Measurements from ENCODE around the gene CABP7.

Gene CABP7

DNA sequence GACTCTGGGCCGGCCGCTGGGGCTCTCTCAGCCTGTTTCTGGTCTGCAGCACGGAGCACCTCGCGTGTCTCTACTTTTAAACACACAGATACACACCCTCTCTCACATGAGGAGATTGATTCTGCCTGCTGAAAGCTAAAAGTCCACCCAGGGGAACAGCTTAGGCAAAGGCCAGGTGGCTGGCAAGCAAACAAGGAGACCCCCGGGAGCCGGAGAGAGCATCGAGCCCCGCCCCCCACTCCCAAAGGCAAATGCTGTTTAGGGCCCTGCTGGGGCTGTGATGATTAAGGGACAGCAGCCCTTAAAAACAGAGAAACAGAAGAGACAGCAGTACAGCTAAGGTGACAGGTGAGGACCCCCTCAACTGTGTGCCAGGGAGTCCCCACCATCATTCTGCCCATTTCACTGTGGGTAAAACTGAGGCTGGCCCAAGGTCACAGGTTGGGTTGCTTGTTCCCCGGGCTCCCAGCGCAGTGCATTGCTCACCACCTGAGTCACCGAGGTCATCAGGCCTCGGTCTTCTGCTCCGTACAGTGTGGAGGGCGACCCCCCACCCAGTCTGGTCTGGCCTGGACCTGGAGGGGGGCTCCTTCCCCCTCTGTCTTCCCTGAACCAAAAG, 6.8 kb downstream of the CABP7 start:
- DNase-seq: no peak

DNA sequence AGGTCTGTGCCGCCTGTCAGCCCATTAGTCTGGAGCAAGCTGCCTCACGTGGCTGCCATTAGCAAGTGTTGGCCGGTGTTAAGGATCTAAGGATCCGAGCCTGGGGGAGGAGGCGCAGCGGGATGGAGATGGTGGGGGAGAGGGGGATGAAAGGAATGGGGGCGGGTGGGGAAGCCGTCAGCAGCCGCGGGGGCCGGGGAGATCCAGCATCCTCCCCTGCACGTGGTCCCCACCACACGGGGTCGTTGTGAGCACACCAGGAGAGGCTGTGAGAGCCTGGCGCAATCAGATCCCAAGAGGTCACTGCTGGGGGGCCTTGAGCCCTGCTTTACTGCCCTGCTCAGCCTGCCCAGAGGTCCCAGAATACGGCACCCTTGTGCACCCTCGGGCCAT, 7.3 kb downstream of the CABP7 start:
- DNase-seq: no peak

DNA sequence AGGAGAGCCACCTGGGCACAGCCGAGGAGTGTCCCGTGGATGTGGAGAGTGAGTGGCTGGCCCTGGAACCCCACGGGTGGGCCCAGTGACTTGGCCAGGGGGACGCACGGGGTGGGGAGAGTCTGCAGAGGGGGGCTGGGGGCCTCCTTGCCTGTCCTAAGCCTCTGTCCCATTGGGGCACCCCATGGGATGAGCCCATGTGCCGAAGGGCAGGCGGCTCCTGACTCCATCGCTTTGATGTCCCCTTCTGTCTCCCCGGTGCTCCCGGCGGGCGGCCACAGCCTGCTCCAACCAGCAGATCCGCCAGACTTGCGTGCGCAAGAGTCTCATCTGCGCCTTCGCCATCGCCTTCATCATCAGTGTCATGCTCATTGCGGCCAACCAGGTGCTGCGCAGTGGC, 9.4 kb downstream of the CABP7 start:
- DNase-seq: no peak

DNA sequence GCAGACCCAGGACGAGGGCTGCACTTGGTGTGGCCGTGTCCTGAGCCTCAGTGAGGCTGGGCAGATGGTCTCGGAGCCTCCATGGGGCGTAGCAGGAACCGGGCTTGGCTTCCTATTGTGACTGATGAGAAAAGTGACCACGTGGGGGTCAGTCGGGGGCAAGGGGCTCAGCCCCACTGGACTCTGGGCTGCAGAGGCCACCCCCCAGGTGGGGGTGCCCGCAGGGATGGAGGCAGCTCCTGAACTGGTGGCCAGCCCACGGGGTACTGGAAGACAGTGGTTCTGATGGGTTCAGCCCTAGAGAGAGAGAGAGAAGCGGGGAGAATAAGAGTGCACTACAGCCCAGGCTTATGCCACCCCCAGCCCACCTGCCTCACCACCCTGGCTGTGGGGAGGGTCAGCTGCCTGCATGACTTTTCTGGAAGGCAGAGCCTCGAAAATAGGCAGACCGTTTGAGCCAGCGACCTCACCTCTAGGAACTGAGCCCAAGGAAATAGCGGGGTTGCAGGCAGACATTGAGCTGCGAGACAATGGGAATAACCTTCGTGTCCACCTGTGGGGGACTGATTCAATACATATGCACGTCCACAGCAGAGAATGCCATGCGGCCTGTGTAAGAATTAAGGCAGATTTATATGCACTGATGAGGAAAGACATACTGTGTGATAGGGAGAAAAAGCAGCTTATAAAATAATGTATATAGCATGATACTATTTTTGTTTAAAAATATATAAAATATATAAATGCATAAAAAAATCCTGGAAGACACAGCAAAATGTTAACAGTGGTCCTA, 11.5 kb downstream of the CABP7 start:
- DNase-seq: no peak

DNA sequence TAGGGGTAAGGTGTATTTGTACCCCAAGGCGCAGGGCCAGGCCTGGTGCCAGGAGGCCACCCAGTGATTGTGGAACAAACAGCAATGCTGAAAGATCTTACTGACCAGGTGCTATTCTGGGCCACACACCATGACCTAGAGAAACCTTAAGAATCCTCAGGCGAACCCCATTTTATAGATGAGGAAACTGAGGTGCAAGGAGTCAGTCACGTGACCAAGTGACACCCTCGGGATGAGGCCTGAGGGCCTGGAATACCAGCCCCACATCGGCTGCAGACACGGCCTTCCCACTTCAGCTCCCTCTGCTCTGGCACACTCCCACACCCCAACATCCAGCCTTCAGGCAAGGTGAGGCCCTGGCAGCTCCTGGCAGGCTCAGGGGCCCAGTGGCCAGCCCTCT, 13.1 kb downstream of the CABP7 start:
- no peak for DNase-seq

DNA sequence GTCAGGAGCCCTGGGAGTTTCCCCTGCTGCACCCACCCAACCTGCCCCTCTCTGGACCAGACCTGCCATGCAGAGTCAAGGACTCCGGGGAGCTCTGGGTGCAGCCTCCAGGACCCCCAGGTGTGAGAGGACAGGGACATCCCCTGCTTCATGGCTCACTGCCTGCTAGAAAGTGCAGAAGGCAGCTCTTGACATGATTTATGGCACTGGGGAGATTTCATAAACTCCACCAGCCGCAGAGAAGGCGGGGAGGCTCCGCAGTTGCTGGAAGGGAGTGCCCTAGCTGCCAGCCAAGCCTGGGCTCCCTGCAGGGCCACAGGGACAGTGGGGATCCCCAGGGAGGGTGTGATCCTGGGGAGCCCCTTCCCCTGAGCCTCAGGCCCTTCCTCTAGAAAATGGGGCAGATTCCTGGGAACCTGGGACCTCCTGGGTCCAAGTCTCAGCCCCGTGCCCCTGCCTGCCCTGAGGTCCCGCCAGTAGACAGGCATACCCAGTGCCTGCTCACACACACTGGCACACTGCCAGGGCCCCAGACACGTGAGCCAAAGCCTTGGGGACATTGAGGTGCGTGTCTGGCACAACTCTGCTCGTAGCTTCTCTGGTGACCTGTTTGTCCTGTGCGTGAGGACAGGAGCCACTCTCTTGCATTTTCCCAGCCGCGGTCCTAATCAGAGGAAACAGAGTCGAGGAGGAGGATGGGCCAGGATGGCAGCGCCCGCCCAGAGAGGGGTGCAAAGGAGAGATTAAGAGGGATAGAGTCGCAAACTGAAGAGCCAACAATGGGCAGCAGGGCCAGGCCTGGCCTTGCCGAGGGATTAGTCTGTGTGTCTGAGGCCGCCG, 13.8 kb downstream of the CABP7 start:
- DNase-seq: no peak

DNA sequence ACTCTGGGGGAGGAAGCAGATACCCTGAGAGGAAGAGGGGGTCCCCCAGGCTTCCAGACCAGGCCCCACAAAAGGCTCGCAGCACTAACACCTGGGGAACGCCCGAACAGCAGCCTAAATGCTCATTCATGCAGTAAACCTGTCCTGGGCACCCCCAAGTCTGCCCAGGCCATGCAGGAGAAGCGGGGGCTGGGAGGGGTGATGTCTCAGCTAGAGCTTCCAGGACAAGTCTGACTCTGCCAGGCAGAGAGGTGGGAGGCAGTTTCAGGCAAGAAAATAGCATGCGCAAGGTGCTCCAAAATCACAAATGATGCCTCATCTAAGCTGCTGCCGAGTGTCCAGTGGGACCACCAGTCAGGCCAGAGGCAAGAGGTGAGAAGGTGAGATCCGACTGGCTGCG, 14.6 kb downstream of the CABP7 start:
- no peak for DNase-seq

DNA sequence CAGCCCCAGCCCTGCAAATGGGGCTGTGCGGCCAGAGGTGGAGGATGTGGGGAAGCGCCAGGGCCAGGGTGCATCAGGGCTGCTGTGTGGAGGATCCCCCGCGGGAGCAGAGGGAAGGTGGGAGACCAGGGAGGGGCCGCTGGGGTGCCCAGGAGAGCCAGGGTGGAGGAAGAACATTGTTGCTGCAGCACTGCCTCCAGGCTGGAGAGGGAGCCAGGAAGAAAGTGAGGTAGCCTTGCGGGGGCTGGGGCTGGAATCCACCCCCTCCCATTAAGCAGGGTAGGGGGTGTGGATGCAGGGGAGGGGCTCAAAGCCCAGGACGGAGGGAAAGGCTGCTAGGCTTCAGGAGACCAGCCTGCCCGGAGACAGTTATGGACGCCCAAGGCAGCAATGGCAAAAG, 15.0 kb downstream of the CABP7 start:
- DNase-seq: no peak

DNA sequence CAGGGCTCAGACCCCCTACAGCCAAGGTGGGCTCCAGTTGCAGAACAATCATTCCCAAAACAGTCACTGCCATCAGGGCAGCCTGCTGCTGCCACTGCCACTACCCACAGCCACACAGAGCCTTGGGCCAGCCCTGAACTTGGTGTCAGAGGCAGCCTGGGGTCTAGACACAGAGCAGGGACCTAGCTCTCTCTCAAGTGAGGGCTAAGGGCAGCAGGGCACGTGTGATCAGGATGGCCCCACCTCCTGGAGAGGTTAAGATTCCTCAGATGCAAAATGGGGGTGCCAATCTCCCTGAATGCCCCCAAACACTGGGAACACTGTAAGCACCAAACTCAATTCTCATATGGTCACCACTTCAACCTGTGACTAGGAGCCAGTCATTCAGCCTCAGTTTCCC, 15.6 kb downstream of the CABP7 start:
- DNase-seq: no peak

DNA sequence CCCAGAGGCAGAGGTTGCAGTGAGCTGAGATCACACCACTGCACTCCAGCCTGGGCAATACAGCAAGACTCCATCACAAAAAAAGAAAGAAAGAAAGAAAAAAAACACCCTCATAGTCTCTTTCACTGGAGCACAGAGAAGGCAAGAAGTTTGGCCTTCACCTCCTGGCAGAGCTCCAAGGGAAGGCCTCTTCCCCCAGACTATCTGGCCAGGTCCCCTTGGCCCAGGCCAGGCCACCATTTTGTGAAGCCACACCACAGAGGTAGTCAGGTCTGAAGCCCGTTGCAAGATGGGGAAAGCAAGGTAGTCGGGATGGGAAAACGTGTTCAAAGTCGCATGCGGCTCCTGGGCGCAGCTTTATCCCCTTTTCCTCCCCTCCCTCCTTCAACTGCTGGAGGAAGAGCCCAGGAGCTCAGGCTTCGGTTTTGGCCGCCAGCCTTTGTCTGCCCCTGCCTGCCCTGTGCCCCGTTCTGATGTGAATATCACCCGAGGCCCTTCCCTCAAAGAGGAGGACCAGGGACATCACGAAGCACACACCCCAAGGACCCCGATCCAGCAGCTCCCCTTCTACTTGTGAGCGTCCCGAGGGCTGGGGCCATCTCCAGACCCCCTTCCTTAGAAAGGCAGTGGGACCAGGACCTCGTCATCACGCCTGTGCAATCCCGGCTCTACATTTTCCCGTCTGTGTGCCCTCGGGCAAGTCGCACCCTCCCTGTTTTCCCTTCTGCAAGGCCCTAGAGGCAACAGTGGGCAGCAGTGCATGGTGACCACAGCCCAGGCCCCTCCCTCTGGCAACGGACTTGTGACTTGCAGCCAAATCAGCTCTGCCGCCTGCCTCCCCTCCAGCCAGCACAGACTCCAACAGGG, 17.7 kb downstream of the CABP7 start:
- DNase-seq: no peak

DNA sequence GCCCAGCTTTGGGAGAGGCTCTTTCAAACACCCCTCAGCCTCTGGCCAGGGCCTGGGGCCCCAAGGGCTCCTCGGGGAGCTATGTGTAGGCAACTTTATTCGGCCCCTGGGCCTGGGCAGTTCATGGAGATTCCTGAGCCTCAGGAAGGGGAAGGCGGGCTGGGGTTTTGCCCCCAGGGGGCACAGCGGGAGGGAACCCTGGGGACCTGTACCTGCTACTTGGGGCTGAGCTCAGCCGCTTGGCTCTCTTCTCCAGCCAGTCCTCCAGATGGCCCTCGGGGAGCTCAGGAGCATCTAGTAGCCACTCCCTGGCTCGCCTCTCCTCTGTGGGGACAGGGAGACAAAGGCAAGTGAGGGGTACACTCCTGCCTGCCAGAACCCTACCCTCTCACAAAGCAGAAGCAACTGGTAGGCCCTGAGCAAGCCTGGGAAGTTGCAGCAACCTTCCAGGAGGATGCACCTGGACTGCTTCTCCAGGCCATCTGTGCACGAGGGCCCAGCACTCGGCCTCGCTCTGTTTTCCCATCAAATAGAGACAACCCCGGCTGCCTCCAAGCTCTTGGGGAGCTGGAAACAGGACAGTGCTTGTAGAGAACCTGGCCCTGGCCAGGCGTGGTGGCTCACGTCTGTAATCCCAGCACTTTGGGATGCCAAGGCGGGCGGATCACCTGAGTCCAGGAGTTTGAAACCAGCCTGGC, 18.5 kb downstream of the CABP7 start:
- DNase-seq: no peak

DNA sequence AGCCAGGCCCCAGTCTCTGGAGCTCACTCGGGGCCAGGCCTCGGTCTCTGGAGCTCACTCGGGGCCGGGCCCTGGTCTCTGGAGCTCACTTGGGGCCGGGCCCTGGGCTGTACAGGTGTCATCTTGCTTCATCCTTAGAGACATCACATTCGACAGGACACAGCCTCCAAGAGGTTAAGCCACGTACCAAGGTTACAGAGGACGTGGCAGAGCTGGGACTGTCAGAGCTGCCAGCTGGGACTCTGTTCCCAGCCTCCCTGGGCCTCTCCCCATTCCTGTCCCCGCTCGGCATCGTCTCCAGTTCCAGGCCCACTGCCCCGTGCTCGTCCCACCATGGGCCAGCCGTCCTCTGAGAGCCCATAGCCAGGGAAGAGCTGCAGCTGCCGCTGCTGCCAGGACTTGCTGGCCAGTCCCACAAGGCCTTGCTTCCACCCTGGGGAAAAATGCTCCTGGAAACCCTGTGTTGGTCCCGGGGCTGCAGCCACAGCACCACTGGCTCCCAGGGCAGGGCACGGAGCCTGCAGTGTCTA, 19.6 kb downstream of the CABP7 start:
- DNase-seq: no peak

DNA sequence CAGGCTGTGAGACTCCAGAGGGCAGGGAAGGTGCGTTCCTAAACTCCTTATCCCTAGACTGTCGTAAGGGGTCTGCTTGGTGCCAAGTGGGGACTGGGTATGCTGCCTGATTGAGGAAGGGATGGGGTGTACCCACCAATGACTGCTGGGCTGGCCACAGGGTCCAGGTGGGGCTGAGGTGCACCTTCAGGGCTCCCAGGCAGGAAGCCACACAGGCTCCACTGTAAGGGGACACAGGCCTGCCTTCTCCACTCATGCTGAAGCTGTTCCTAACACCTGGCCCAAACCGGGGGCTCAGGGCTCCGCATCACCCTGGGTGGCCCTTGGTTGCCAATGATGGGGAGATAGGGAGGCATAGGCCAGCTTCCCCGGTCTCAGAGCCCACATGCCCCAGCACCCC, 20.4 kb downstream of the CABP7 start:
- DNase-seq: no peak

DNA sequence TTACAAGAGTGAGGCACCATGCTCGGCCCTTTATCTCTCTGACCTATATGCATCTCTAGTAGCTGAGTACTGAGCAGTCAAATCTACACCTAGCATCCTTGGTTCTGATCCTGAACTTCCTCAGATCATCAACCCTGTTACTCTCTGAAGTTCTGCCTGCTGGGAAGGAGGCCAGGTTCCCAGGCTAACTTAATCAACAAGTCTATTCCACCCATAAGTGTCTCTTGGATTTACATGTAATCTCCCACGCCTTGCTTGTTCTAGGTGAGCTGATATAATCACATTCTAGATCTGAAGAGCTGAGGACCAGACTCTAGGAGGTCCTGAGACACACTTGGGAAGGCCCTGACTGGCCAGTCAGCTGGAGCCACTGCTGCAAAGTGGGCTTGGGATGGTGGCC, 22.1 kb downstream of the CABP7 start:
- no peak for DNase-seq

DNA sequence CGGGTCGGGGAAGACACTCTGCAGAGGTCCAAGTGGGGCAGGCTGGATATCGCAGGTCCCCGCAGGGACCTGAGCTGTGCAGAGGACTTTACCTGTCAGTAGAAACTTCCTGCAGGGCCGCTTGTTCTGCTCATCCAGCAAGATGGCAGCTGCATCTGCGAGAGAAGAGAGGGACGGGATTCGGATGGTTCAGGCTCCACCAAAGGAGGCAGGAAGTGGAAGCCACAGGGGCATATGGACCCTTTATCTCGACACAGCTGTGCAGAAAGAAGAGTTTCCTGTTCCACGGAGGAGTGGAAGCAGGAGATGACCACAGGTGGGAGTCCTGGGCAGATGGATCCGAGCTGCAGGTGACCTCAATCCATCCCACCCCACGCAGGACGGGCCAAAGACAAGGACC, 22.5 kb downstream of the CABP7 start:
- DNase-seq: no peak

DNA sequence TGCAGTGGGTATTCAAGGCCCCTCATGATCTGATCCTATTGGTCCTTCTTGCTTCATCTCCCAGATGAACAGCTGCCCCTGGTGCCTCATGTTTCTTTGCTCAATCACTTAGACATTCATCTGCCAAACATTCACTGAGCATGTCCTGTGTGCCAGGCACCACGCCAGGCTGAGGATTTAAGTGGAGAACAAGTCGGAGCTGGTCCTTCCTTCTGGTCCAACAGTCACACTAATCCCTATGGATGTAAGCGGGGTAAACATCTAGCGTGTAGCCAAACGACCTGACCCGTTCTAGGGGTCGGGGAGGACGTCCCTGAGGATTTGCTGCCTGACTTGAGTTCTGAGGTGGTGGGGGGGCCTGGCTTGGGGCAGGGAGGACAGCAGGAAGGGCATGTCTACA, 25.1 kb downstream of the CABP7 start:
- DNase-seq: no peak

DNA sequence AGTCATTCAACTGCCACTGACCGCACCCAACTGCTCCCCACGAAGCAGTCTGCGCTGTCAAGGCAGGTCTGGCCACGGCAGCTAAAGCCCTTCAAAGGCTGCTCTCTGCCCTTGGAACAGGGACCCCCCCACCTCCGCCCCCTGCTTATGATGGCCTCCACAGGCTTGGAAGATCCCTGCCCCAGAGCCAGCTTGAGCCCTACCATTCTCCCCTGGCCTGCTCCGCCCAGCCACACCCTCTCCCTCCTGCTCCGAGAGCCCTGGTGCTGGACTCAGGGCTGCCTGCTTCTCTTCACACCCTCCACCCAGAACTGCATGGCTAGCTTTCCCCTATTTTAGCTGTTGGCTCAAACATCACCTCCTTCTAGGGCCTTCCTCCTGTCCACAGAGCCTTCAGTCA, 28.0 kb downstream of the CABP7 start:
- no peak for DNase-seq

DNA sequence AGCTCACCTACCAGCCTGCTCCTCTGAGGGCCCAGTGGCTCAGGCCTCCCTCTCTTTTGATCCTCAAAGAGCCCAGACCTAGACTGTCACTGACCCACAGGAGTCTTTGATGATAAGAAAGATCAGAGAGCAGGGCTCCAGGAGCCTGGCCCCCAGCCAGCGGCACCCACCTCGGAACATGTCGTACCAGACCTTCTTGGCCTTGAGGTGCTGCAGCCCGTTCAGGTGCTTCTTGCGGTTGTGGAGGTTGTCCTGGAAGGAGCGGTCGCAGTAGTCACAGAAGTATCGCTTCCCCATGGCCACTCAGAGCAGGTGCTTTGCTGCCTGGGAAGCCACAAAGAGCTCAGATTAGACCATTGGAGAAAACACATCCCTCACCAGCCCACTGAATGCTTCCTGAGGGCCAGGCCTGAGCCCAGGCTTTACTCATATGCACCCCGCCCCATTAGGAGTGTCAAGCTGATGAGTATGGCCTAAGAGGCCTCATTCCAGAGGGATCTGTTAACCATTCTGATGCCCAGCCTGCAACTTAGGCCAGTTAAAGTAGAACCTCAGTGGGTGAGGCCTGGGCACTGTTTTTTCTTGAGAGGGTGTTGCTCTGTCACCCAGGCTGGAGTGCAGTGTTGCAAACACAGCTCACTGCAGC, 28.6 kb downstream of the CABP7 start:
- no peak for DNase-seq

DNA sequence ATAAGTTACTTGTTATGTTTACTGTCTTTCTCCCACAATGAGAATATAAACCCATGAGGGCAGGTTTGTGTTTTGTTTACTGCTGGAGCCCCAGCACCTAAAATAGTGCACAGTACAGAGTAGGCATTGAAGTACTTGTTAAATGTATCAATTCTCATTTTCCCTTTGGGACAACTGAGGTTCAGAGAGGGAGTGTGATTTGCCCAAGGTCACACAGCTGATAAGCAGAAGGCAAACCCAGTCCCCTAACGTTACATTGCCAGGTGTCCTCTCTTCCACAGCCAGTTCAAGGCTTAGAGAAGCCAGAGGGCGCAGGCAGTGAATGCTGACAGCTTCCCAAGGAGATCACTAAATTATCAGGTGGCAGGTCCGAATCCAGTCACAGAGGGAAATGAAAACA, 30.2 kb downstream of the CABP7 start:
- DNase-seq: no peak

DNA sequence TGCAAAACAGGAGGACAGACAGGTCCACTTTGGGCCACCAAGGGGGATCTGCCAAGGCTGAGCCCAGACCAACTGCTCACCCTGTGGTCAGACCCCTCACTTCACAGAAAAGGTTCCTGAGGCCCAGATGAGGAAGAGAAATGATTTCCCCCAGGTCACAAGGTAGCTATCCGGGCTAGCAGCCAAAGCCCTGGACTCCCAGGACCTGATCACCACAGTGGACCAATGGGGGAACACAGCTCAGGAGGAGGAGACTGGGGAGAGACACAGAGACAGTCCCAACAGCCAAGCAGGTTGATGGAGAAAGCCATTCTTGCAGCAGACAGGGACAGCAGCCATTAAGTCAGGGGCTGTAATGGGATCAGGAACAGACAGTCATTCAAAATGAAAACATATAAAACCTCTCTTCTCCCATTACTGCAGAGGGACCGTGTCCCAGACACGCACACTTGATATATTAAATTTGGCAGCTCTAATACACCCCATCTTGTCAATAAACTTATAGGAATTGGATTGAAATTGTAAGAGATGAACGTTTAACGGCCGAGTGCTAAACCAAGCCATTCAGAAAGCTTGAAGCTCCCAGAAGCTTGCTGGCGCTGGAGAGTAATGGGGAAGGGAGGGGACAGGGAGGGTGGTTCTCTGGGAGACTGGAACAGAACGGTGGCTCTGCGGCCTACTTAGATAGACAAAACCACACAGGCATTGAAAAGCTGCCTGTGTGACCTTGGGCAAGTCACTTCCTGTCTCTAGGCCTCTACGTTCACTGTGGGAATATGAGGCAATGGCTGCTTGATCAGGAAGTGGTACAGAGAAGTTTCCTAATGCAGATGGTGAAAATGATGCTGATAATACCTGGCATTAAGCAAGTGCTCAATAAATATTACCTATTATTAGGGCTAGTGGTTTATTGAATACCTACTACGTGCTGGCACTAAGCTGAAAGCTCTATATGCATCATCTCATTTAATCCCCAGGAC, 31.0 kb downstream of the CABP7 start:
- no peak for DNase-seq

Data from activated CD8-positive, alpha-beta memory T cell treated with anti-CD3 and anti-CD28 coated beads, Interleukin-2, amount 50 U/mL, for 48 hours (primary cell).